Astrocyte (in vitro differentiated cells and primary cell): ENCODE results near the gene PRDX4. TPM values are rescaled to one million over a fixed set of nuclear protein-coding genes. Genes with fewer than 3 reads are reported as not detected.

Experiments
- DNase-seq: peaks from one replicate; pipeline ENCODE4 v3.0.0-alpha.2; 2010; ENCODE audit warnings: low read depth
- FAIRE-seq: peaks from 2 replicates; lab custom pipeline; 2011; peaks lifted over from hg19 to GRCh38; lab: Jason Lieb, UNC
- H2AFZ ChIP-seq: 2 replicates; pipeline ENCODE4 v1.6.0; 2012; ENCODE audit warnings: low read depth, low read length, inconsistent platforms
- H3K27ac ChIP-seq: 2 replicates; pipeline ENCODE4 v1.5.1; 2011; ENCODE audit warnings: low read depth, low read length, inconsistent platforms
- H3K27me3 ChIP-seq: 2 replicates; pipeline ENCODE4 v1.6.0; 2011; ENCODE audit warnings: low read length, inconsistent platforms; ENCODE audit not compliant: insufficient read depth
- H3K36me3 ChIP-seq: 2 replicates; pipeline ENCODE4 v1.5.1; 2011; ENCODE audit warnings: low read length, inconsistent platforms; ENCODE audit not compliant: insufficient read depth
- H3K4me1 ChIP-seq: 2 replicates; pipeline ENCODE4 v1.5.1; 2011; ENCODE audit warnings: low read length, inconsistent platforms; ENCODE audit not compliant: insufficient read depth
- H3K4me2 ChIP-seq: 2 replicates; pipeline ENCODE4 v1.6.0; 2012; ENCODE audit warnings: low read length, inconsistent platforms
- H3K4me3 ChIP-seq: 2 replicates; pipeline ENCODE4 v1.5.1; 2011; ENCODE audit warnings: low read depth, mild to moderate bottlenecking, low read length, inconsistent platforms; ENCODE audit not compliant: insufficient read depth
- H3K79me2 ChIP-seq: 2 replicates; pipeline ENCODE4 v1.6.0; 2012; ENCODE audit warnings: mild to moderate bottlenecking, low read length, inconsistent platforms; ENCODE audit not compliant: insufficient read depth
- H3K9ac ChIP-seq: 2 replicates; pipeline ENCODE4 v1.6.0; 2012; ENCODE audit warnings: mild to moderate bottlenecking, low read length, inconsistent platforms
- H3K9me3 ChIP-seq: 2 replicates; pipeline ENCODE4 v1.5.1; 2012; ENCODE audit warnings: low read depth, mild to moderate bottlenecking, low read length, inconsistent platforms; ENCODE audit not compliant: insufficient read depth
- H4K20me1 ChIP-seq: 2 replicates; pipeline ENCODE4 v1.6.0; 2012; ENCODE audit warnings: low read length, inconsistent platforms; ENCODE audit not compliant: insufficient read depth
- H3K27ac Mint-ChIP-seq: one replicate; pipeline ENCODE4 v1.8.0; 2021; ENCODE audit warnings: mild to moderate bottlenecking, mixed read lengths; ENCODE audit not compliant: unreplicated experiment
- H3K27me3 Mint-ChIP-seq: one replicate; pipeline ENCODE4 v1.8.0; 2021; ENCODE audit warnings: low read depth, mixed read lengths; ENCODE audit not compliant: unreplicated experiment
- H3K36me3 Mint-ChIP-seq: one replicate; pipeline ENCODE4 v1.8.0; 2021; ENCODE audit warnings: low read depth, mixed read lengths; ENCODE audit not compliant: unreplicated experiment
- H3K4me1 Mint-ChIP-seq: one replicate; pipeline ENCODE4 v1.8.0; 2021; ENCODE audit warnings: low read depth, mixed read lengths; ENCODE audit not compliant: unreplicated experiment
- H3K4me3 Mint-ChIP-seq: one replicate; pipeline ENCODE4 v1.8.0; 2021; ENCODE audit warnings: mild to moderate bottlenecking, moderate library complexity, mixed read lengths; ENCODE audit not compliant: unreplicated experiment
- H3K9me3 Mint-ChIP-seq: one replicate; pipeline ENCODE4 v1.8.0; 2021; ENCODE audit warnings: mild to moderate bottlenecking, mixed read lengths; ENCODE audit not compliant: unreplicated experiment
- EZH2 ChIP-seq: IDR thresholded peaks from 2 replicates; pipeline ENCODE4 v1.6.1; 2012; ENCODE audit warnings: mild to moderate bottlenecking, low read length, inconsistent platforms; ENCODE audit not compliant: insufficient read depth
- total RNA-seq: library from RNA; stranded (reverse); gene quantifications from 2 replicates; pipeline ENCODE4 v1.2.1, GENCODE V29; 2021
- TF ChIP-seq, protein P1 (sequence below): IDR thresholded peaks from 2 replicates; pipeline ENCODE4 v1.5.1; 2011; ENCODE audit warnings: low read depth, mild to moderate bottlenecking, inconsistent platforms, low read length, moderate library complexity; ENCODE audit not compliant: insufficient read depth

The PRDX4 gene
- total RNA-seq, 1 donor from 2014 or later, result 221 TPM

DNA sequence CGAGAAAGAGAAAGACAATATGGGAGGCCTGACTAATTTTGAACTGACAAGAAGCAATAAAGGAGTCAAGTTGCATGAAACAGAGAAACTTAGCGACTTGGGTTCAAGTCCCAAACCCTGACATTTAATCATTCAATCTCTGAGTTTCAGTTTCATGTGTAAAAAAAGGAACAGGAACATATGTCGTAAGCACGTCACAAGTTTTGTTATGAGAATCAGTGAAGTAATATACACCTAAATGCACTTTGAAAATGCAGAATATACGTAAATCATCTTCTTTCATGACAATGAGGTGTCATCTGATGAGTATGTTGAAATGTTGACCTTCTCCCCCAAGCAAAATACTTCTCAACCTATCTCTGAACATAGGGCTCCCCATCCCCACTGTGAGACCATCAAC lies 65.4 kb downstream of the PRDX4 start:
- no peak for TF ChIP-seq EZH2
- TF ChIP-seq, protein P1, sequence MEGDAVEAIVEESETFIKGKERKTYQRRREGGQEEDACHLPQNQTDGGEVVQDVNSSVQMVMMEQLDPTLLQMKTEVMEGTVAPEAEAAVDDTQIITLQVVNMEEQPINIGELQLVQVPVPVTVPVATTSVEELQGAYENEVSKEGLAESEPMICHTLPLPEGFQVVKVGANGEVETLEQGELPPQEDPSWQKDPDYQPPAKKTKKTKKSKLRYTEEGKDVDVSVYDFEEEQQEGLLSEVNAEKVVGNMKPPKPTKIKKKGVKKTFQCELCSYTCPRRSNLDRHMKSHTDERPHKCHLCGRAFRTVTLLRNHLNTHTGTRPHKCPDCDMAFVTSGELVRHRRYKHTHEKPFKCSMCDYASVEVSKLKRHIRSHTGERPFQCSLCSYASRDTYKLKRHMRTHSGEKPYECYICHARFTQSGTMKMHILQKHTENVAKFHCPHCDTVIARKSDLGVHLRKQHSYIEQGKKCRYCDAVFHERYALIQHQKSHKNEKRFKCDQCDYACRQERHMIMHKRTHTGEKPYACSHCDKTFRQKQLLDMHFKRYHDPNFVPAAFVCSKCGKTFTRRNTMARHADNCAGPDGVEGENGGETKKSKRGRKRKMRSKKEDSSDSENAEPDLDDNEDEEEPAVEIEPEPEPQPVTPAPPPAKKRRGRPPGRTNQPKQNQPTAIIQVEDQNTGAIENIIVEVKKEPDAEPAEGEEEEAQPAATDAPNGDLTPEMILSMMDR, result no peak
- no peaks in the 10 kb centered on the region for H3K4me1 Mint-ChIP-seq
- no peak overlapping the region for H3K4me2 ChIP-seq

More for the DNA sequence above, 65.4 kb downstream of the PRDX4 start:
- H2AFZ ChIP-seq, result no peak overlapping the region
- H4K20me1 ChIP-seq, result peaks cover 29% of the 10 kb centered on the region
- H3K79me2 ChIP-seq, result peaks cover 52% of the 10 kb centered on the region
- FAIRE-seq, result peak; percentile 90
- Mint-ChIP-seq H3K36me3 (peaks cover 3% of the 10 kb centered on the region), H3K27ac (no peak overlapping the region), H3K4me3 (no peak overlapping the region), H3K9me3 (no peaks in the 10 kb centered on the region), H3K27me3 (no peaks in the 10 kb centered on the region)
- DNase-seq, result no peak
- H3K9ac ChIP-seq, result no peak overlapping the region
- H3K4me3 ChIP-seq, result no peak overlapping the region
- no peak overlapping the region for H3K27ac ChIP-seq
- no peaks in the 10 kb centered on the region for H3K27me3 ChIP-seq
- peaks cover 15% of the 10 kb centered on the region for H3K36me3 ChIP-seq
- no peaks in the 10 kb centered on the region for H3K4me1 ChIP-seq
- H3K9me3 ChIP-seq, result no peaks in the 10 kb centered on the region

Other genes starting within 250 kb of the PRDX4 start
- gene ACOT9, start 75.8 kb downstream of the PRDX4 start, total RNA-seq, result 55.7 and 59.6 TPM in 2 replicates
- 202 and 224 TPM in 2 replicates for gene SAT1, start 115.7 kb downstream of the PRDX4 start, total RNA-seq
- 26.5 and 34.6 TPM in 2 replicates for gene APOO, start 240.4 kb downstream of the PRDX4 start, total RNA-seq
- not detected in 2 replicates for gene CXorf58, start 240.5 kb downstream of the PRDX4 start, total RNA-seq